Activated naive CD4-positive, alpha-beta T cell treated with anti-CD3 and anti-CD28 coated beads for 36 hours (primary cell): ENCODE data around the gene PAPLN. TPM values are rescaled to one million over a fixed set of nuclear protein-coding genes. Genes with fewer than 3 reads are reported as not detected.
A peak's percentile ranks its signal among the peaks of the same experiment; 100 is the strongest.
"Not testable (repeated sequence)": the region's sequence is repeated elsewhere in the genome, so short reads cannot be mapped to it uniquely, and the experiment has no call there.

Experiments used
- CTCF ChIA-PET: fragments of 350-600 bp; sonication (Branson Sonifier 250); formaldehyde crosslinking; loops from one replicate; lab custom pipeline; 2021; ENCODE audit warnings: antibody characterized with exemption; lab: Charles Lee
- DNase-seq: peaks from one replicate; pipeline ENCODE4 v3.0.0-alpha.2; 2020
- H3K27ac Mint-ChIP-seq: one replicate; pipeline ENCODE4 v1.8.0; 2021; ENCODE audit warnings: mild to moderate bottlenecking, mixed read lengths
- H3K27me3 Mint-ChIP-seq: one replicate; pipeline ENCODE4 v1.8.0; 2021; ENCODE audit warnings: low read depth, mixed read lengths
- H3K36me3 Mint-ChIP-seq: one replicate; pipeline ENCODE4 v1.8.0; 2021; ENCODE audit warnings: low read depth, mixed read lengths
- H3K4me1 Mint-ChIP-seq: one replicate; pipeline ENCODE4 v1.8.0; 2021; ENCODE audit warnings: low read depth, mixed read lengths
- H3K4me3 Mint-ChIP-seq: one replicate; pipeline ENCODE4 v1.8.0; 2021; ENCODE audit warnings: mild to moderate bottlenecking, moderate library complexity, mixed read lengths
- H3K9me3 Mint-ChIP-seq: one replicate; pipeline ENCODE4 v1.8.0; 2021; ENCODE audit warnings: mixed read lengths
- intact Hi-C: fragments of 100-400 bp; cut with micrococcal nuclease; formaldehyde crosslinking; loops from one replicate; pipeline ENCODE4 v1.15.1; 2023
- total RNA-seq, 2 experiments: library from RNA; stranded (reverse); gene quantifications; one replicate each; pipeline ENCODE4 v1.2.3, GENCODE V29; 2021

The PAPLN gene
- total RNA-seq, 2 experiments from 2014 or later = 1.0 TPM

DNA sequence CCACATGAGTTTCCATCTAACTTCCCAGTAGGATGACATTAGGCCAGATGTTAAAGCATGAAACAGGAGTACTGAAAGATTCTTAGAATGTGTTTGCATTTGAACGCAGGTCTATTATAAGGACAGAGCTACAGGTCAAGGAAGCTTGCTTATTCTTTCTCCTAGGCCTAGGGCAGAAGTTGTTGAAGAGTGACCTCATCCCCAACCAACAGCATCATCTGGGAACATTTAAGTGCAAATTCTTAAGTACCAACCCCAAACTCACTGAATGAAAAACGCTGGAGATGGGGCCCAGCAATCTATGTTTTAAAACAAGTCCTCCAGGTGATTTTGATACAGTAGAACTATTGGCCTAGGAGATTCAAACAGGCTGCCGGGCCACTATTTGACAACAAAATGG is 52.4 kb downstream of the PAPLN start:
- Mint-ChIP-seq H3K9me3 (no peaks in the 10 kb centered on the region), H3K4me3 (no peak overlapping the region), H3K4me1 (peaks cover 24% of the 10 kb centered on the region), H3K27ac (no peak overlapping the region), H3K27me3 (no peaks in the 10 kb centered on the region), H3K36me3 (peaks cover 12% of the 10 kb centered on the region)
- CTCF ChIA-PET = interaction anchor here (0.9 to 1.6 kb wide), 3 partner anchors 10 to 162 kb away, joined by 3 to 4 read pairs (median 3); no protein-coding TSS in a partner anchor
- no peak for DNase-seq
- intact Hi-C loops = loop anchor here (1.0 to 10.0 kb wide), 4 partner anchors 83 to 231 kb away; partner anchors contain the start of gene RBM25

DNA sequence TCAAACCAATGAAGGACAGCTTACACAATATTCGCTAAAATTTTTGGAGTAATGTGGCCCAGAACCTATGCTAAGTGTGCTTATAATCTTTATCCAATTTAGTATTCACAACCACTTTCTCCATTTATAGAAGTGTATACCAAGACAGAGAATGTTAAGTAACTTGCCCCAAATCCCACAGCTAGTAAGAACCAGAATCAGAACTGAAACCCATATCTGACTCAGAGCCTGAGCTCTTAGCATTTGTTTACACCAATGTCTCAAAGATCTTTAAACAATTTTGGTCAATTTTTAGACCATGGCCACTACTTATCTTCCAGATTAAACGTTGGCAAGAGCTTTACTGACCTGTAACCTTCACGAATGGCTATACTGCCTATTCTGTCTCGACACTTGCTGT is 53.0 kb downstream of the PAPLN start:
- peaks cover 10% of the 10 kb centered on the region for H3K36me3 Mint-ChIP-seq
- H3K27ac Mint-ChIP-seq = no peak overlapping the region
- peaks cover 24% of the 10 kb centered on the region for H3K4me1 Mint-ChIP-seq
- intact Hi-C loops = loop anchor here (1.0 kb wide), 3 partner anchors 82 to 232 kb away; partner anchors contain the start of gene RBM25
- peak; percentile 42 for DNase-seq
- no peak overlapping the region for H3K4me3 Mint-ChIP-seq
- H3K9me3 Mint-ChIP-seq = no peaks in the 10 kb centered on the region
- H3K27me3 Mint-ChIP-seq = no peaks in the 10 kb centered on the region
- CTCF ChIA-PET = interaction anchor here (0.9 to 1.6 kb wide), 3 partner anchors 11 to 161 kb away, joined by 3 to 4 read pairs (median 3); no protein-coding TSS in a partner anchor

DNA sequence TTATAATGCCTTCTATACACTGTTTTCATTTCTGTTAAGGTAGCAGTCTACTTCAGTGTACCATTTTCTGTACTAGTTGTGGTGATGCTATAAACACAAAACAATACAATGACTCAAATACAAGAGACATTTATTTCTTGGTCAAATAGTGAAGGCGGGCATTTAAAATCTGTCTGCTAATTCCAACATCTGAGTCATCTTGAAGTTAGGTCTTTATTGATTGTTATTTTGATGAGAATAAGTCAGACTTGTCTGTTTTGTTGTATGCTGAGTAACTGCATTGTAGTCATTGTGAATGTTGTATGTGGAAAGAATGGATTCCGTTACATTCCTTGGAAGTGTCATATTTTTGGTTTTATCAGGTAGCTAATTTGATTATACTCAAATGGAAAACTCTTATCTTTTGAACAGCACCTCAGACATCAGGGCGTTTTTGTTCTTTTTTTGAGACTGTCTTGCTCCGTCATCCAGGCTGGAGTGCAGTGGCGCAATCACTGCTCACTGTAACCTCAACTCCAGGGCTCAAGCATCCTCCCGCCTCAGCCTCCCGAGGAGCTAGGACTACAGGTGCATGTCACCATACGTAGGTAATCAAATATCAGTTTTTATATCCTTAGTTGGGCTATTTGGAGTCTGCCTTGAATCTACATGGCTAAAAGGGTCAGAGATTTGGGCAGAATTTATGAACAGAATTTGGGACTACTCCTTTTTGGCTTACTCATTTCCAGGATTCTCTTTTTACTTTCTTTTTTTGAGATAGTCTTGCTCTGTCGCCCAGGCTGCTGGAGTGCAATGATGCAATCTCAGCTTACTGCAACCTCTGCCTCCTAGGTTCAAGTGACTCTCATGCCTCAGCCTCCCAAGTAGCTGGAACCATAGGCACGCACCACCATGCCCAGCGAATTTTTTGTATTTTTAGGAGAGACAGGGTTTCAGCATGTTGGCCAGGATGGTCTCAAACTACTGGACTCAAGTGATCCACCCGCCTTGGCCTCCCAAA is 56.8 kb downstream of the PAPLN start:
- intact Hi-C loops = no loop called here
- Mint-ChIP-seq H3K27me3 (no peaks in the 10 kb centered on the region), H3K9me3 (no peaks in the 10 kb centered on the region), H3K4me3 (no peak overlapping the region), H3K27ac (no peak overlapping the region), H3K36me3 (peaks cover 6% of the 10 kb centered on the region), H3K4me1 (peaks cover 22% of the 10 kb centered on the region)
- CTCF ChIA-PET = interaction anchor here (0.6 to 3.1 kb wide), 20 partner anchors 8 to 339 kb away, joined by 3 to 135 read pairs (median 5); partner anchors contain the start of gene NUMB
- no peak for DNase-seq

GRCh38 chr14:73295198-73295796 is 58.0 kb downstream of the PAPLN start:
- peaks cover 12% of the 10 kb centered on the region for H3K4me1 Mint-ChIP-seq
- no peak overlapping the region for H3K27ac Mint-ChIP-seq
- CTCF ChIA-PET = interaction anchor here (0.6 to 3.1 kb wide), 33 partner anchors 8 to 996 kb away, joined by 3 to 135 read pairs (median 4); partner anchors contain the start of genes NUMB and RIOX1
- no peaks in the 10 kb centered on the region for H3K9me3 Mint-ChIP-seq
- no peak for DNase-seq
- intact Hi-C loops = loop anchor here (1.0 kb wide), 3 partner anchors 173 to 338 kb away; no protein-coding TSS in a partner anchor
- H3K36me3 Mint-ChIP-seq = peaks cover 6% of the 10 kb centered on the region
- H3K4me3 Mint-ChIP-seq = no peak overlapping the region
- H3K27me3 Mint-ChIP-seq = no peaks in the 10 kb centered on the region

DNA sequence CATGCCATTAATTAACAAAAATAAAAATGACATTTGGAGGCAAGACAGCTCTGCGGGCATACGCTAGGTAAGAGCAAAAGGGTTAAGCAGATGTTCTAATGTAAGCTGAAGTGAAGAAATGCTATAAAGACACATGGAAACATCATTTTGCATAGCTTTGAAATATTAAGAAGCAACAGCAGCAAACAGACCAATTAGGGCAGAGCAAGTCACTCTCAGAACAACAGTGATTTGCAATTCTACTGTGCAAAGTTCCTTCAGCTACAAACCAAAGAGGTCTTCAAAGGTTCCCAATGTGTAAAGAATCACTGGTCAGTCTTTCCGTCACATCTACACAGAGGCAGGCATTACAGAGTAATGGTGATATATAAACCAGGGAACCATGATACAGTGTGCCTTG is 68.2 kb downstream of the PAPLN start:
- no peak overlapping the region for H3K27ac Mint-ChIP-seq
- H3K4me1 Mint-ChIP-seq = no peaks in the 10 kb centered on the region
- peaks cover 2% of the 10 kb centered on the region for H3K9me3 Mint-ChIP-seq
- intact Hi-C loops = no loop called here
- no peak overlapping the region for H3K4me3 Mint-ChIP-seq
- CTCF ChIA-PET = no interaction called here
- H3K27me3 Mint-ChIP-seq = no peaks in the 10 kb centered on the region
- DNase-seq = no peak
- peaks cover 2% of the 10 kb centered on the region for H3K36me3 Mint-ChIP-seq

DNA sequence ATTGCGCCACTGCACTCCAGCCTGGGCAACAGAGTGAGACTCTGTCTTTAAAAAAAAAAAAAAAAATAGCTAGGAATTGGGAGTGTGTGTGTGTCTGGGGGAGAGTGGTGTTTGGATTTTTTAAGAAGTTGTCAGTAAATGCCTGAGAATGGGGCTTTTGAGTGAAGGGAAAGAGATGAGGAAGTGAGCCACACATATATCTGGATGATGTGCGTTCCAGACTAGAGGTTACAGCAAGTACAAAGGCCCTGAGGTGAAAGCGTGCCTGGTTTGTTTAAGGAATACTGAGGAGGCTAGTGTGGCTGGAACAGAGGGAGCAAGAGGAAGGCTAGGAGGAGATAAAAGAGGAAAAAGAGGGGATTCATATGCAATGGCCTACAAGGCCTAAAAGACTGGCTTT is 70.0 kb downstream of the PAPLN start:
- no peak overlapping the region for H3K4me3 Mint-ChIP-seq
- intact Hi-C loops = no loop called here
- no peak for DNase-seq
- peaks cover 7% of the 10 kb centered on the region for H3K4me1 Mint-ChIP-seq
- CTCF ChIA-PET = interaction anchor here (1.3 to 1.4 kb wide), 2 partner anchors 10 to 12 kb away, joined by 3 to 4 read pairs; no protein-coding TSS in a partner anchor
- H3K27me3 Mint-ChIP-seq = no peaks in the 10 kb centered on the region
- H3K9me3 Mint-ChIP-seq = peaks cover 2% of the 10 kb centered on the region
- H3K36me3 Mint-ChIP-seq = peaks cover 2% of the 10 kb centered on the region
- H3K27ac Mint-ChIP-seq = no peak overlapping the region

DNA sequence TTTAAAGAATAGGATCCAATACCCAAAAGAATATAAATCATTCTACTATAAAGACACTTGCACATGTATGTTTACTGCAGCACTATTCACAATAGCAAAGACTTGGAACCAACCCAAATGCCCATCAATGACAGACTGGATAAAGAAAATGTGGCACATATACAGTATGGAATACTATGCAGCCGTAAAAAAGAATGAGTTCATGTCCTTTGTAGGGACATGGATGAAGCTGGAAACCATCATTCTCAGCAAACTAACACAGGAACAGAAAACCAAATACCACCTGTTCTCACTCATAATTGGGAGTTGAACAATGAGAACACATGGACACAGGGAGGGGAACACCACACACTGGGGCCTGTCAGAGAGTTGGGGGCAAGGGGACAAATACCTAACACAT is 71.9 kb downstream of the PAPLN start:
- DNase-seq, H3K4me3 Mint-ChIP-seq, H3K27ac Mint-ChIP-seq, H3K27me3 Mint-ChIP-seq, H3K4me1 Mint-ChIP-seq, H3K36me3 Mint-ChIP-seq, H3K9me3 Mint-ChIP-seq, intact Hi-C loops: not testable (repeated sequence)
- CTCF ChIA-PET = interaction anchor here (0.6 kb wide), 1 partner anchor 65 kb away, joined by 4 read pairs; no protein-coding TSS in a partner anchor

GRCh38 chr14:73311708-73312030 is 74.4 kb downstream of the PAPLN start:
- intact Hi-C loops = no loop called here
- H3K4me3 Mint-ChIP-seq = no peak overlapping the region
- H3K4me1 Mint-ChIP-seq = peaks cover 7% of the 10 kb centered on the region
- no peaks in the 10 kb centered on the region for H3K27me3 Mint-ChIP-seq
- H3K36me3 Mint-ChIP-seq = peaks cover 2% of the 10 kb centered on the region
- no peak for DNase-seq
- CTCF ChIA-PET = no interaction called here
- peaks cover 2% of the 10 kb centered on the region for H3K9me3 Mint-ChIP-seq
- no peak overlapping the region for H3K27ac Mint-ChIP-seq

- Mint-ChIP-seq H3K27ac (no peak overlapping the region), H3K4me3 (no peak overlapping the region), H3K36me3 (peaks cover 2% of the 10 kb centered on the region), H3K9me3 (peaks cover 2% of the 10 kb centered on the region), H3K27me3 (no peaks in the 10 kb centered on the region), H3K4me1 (peaks cover 7% of the 10 kb centered on the region)
- intact Hi-C loops = no loop called here
- CTCF ChIA-PET = no interaction called here
- no peak for DNase-seq
These were observed 75.4 kb downstream of the PAPLN start for GRCh38 chr14:73312687-73313086.

- intact Hi-C loops = no loop called here
- CTCF ChIA-PET = no interaction called here
- Mint-ChIP-seq H3K4me3 (no peak overlapping the region), H3K9me3 (peaks cover 2% of the 10 kb centered on the region), H3K4me1 (peaks cover 7% of the 10 kb centered on the region), H3K27me3 (no peaks in the 10 kb centered on the region), H3K36me3 (peaks cover 2% of the 10 kb centered on the region), H3K27ac (no peak overlapping the region)
- no peak for DNase-seq
These were observed 75.8 kb downstream of the PAPLN start for GRCh38 chr14:73313151-73313550.

- Mint-ChIP-seq H3K4me3 (no peak overlapping the region), H3K27me3 (no peaks in the 10 kb centered on the region), H3K9me3 (no peaks in the 10 kb centered on the region), H3K36me3 (no peaks in the 10 kb centered on the region), H3K27ac (no peak overlapping the region), H3K4me1 (peaks cover 39% of the 10 kb centered on the region)
- CTCF ChIA-PET = no interaction called here
- no peak for DNase-seq
- intact Hi-C loops = no loop called here
These were observed 86.6 kb downstream of the PAPLN start for GRCh38 chr14:73323896-73324399.
